IPS DF 6.9 (cell line): ENCODE results near the gene KRTAP10-5.
"Not testable (repeated sequence)": the region's sequence is repeated elsewhere in the genome, so short reads cannot be mapped to it uniquely, and the experiment has no call there.

Experiments
- DNase-seq: peaks from one replicate; pipeline ENCODE4 v3.0.0-alpha.2; 2013; ENCODE audit warnings: low read depth, low spot score
- H3K27ac ChIP-seq: one replicate; pipeline ENCODE4 v1.5.1; 2013; ENCODE audit warnings: low read length, control low read depth
- H3K27me3 ChIP-seq: 2 replicates; pipeline ENCODE4 v1.6.1; 2013; ENCODE audit warnings: mild to moderate bottlenecking, low read length; ENCODE audit not compliant: control insufficient read depth, insufficient read depth
- H3K36me3 ChIP-seq: 2 replicates; pipeline ENCODE4 v1.6.1; 2013; ENCODE audit warnings: low read length; ENCODE audit not compliant: control insufficient read depth, insufficient read depth
- H3K4me1 ChIP-seq: 2 replicates; pipeline ENCODE4 v1.6.1; 2013; ENCODE audit warnings: low read length; ENCODE audit not compliant: control insufficient read depth, insufficient read depth
- H3K4me3 ChIP-seq: 2 replicates; pipeline ENCODE4 v1.5.1; 2013; ENCODE audit warnings: mild to moderate bottlenecking, low read length
- H3K9me3 ChIP-seq: 2 replicates; pipeline ENCODE4 v1.6.1; 2013; ENCODE audit warnings: low read length, inconsistent platforms; ENCODE audit not compliant: control insufficient read depth, insufficient read depth
- WGBS: extraction: QIAGEN DNeasy Blood & Tissue Kit; methylation state at CpG from one replicate; pipeline ENCODE4 v1.1.7; 2013; ENCODE audit warnings: mixed read lengths, missing lambda C conversion rate; ENCODE audit not compliant: insufficient read length, insufficient coverage; 5-methylcytosine and 5-hydroxymethylcytosine counted together

Gene KRTAP10-5

DNA sequence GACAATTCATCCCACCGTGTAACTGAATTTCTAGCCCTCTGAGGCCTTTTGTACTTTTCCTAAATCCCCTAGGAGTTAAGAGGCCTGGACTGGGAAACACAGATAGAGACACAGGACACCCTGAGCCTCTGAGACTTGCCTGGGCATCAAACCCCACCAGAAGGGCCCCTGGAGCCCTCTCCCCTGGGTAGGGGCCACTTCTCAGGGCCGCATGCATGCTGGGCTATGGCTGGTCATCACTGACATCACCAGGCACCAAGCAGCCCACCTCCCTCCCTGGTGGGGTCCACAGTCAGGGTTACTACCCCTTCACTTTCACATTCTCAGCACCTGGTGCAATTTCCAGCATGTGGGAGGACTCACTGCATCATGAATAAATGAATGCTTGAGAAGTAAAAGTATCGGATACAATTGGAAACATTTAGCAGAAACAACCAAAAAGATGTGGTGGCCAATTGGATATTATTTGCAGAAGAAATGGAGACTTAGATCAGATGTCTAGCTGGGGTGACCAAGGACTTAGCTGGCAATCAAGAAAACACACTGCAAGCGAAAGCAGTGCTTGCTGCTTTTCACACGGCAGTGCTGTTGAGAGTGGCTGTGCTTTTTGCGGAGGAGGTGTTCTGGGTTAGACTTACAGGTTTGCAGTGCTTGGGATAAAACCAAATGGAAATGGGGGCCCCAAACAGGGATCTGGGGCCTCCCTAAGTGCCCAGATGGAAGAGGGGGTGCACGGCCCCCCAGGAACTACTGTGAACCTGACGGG lies 19.0 kb upstream of the KRTAP10-5 start:
- no CpG with 5 or more reads among the region's 8 CpGs for WGBS
- Histone ChIP-seq H3K27me3 (no peaks in the 10 kb centered on the region), H3K9me3 (no peaks in the 10 kb centered on the region), H3K36me3 (no peaks in the 10 kb centered on the region), H3K4me1 (no peaks in the 10 kb centered on the region; the same call in 1 of the 2 replicates), H3K27ac (no peak overlapping the region), H3K4me3 (no peak overlapping the region)
- no peak for DNase-seq

- Histone ChIP-seq H3K27ac (no peak overlapping the region), H3K27me3 (no peaks in the 10 kb centered on the region)
- no CpG with 5 or more reads among the region's 11 CpGs for WGBS
Observed at GRCh38 chr21:44598061-44598460, 17.7 kb upstream of the KRTAP10-5 start.

GRCh38 chr21:44596068-44596725 lies 15.8 kb upstream of the KRTAP10-5 start:
- H3K27me3 ChIP-seq, result no peaks in the 10 kb centered on the region
- no peak overlapping the region for H3K27ac ChIP-seq
- no peaks in the 10 kb centered on the region for H3K36me3 ChIP-seq
- no peak for DNase-seq
- no CpG with 5 or more reads among the region's 9 CpGs for WGBS
- H3K4me3 ChIP-seq, result no peak overlapping the region
- peaks cover 7% of the 10 kb centered on the region for H3K4me1 ChIP-seq
- no peaks in the 10 kb centered on the region for H3K9me3 ChIP-seq

More at GRCh38 chr21:44598061-44598460, 17.7 kb upstream of the KRTAP10-5 start:
- Histone ChIP-seq H3K9me3 (no peaks in the 10 kb centered on the region), H3K36me3 (no peaks in the 10 kb centered on the region), H3K4me3 (no peak overlapping the region), H3K4me1 (peaks cover 3% of the 10 kb centered on the region)
- no peak for DNase-seq

GRCh38 chr21:44595524-44595923 lies 15.1 kb upstream of the KRTAP10-5 start:
- no peaks in the 10 kb centered on the region for H3K36me3 ChIP-seq
- WGBS, result no CpG with 5 or more reads among the region's 6 CpGs

GRCh38 chr21:44594406-44594916 lies 14.1 kb upstream of the KRTAP10-5 start:
- no CpG with 5 or more reads among the region's 12 CpGs for WGBS
- Histone ChIP-seq H3K27ac (no peak overlapping the region), H3K4me1 (peaks cover 7% of the 10 kb centered on the region), H3K4me3 (no peak overlapping the region), H3K9me3 (no peaks in the 10 kb centered on the region), H3K36me3 (no peaks in the 10 kb centered on the region), H3K27me3 (no peaks in the 10 kb centered on the region)
- no peak for DNase-seq

More at GRCh38 chr21:44595524-44595923, 15.1 kb upstream of the KRTAP10-5 start:
- H3K9me3 ChIP-seq, result no peaks in the 10 kb centered on the region
- DNase-seq, result no peak
- H3K4me1 ChIP-seq, result peaks cover 7% of the 10 kb centered on the region
- no peak overlapping the region for H3K4me3 ChIP-seq
- H3K27me3 ChIP-seq, result no peaks in the 10 kb centered on the region
- no peak overlapping the region for H3K27ac ChIP-seq

DNA sequence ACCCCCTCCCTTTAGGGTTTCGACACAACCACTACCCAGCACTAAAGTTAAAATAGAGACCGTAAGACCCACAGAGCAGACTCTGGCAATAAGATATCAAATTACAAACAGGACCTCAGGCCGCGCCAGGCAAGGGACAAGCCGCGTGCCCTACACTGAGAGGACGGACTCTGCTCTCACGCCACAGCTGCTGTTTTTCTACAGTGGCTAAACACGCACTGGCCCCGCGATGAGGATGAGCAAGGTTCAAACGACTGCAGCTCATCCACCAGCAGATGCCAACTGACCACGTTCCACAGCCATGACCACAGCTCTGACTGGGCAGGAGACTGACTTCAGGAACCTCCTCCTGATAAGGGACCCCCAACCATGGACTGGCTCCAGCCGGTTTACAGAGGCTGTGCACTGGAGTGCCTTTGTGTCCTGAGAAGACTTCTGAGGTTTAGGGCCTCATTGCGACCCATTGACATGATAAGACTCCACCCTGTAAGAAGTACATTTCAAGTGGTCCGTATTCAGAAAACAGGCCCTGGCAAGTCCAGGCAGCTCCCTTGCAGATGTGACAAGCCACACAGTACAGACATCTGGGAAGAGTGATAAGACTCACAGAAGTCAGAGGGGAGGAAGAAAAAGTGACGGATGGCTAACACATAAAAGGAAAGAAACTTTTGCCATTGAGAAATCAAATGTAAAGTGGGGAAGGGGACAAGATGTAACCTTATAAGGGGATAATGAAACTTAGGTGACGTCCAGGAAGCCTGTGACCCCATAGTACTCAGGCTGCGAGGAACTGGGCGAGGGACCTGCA lies 13.4 kb upstream of the KRTAP10-5 start:
- Histone ChIP-seq H3K4me3 (no peak overlapping the region), H3K27ac (no peak overlapping the region), H3K27me3 (no peaks in the 10 kb centered on the region), H3K9me3 (no peaks in the 10 kb centered on the region), H3K4me1 (peaks cover 7% of the 10 kb centered on the region), H3K36me3 (no peaks in the 10 kb centered on the region)
- DNase-seq, result no peak
- no CpG with 5 or more reads among the region's 20 CpGs for WGBS

GRCh38 chr21:44592446-44593311 lies 12.3 kb upstream of the KRTAP10-5 start, which contains the start of gene KRTAP10-6:
TSS of gene KRTAP10-6 (minus strand) at chr21:44592505. CDS start at chr21:44592484, 21 bp downstream.
- Histone ChIP-seq H3K9me3 (no peaks in the 10 kb centered on the region), H3K4me3 (no peak within 1 kb of the TSS), H3K27ac (no peak within 1 kb of the TSS), H3K27me3 (no peaks in the 10 kb centered on the region), H3K36me3 (no peaks in the 10 kb centered on the region), H3K4me1 (peaks cover 7% of the 10 kb centered on the region)
- no peak for DNase-seq
- WGBS, result no CpG with 5 or more reads among the region's 33 CpGs

- not testable (repeated sequence) for H3K27ac ChIP-seq, H3K27me3 ChIP-seq, H3K36me3 ChIP-seq, H3K9me3 ChIP-seq, DNase-seq, H3K4me3 ChIP-seq, H3K4me1 ChIP-seq
- WGBS, result no CpG with 5 or more reads among the region's 4 CpGs
Observed at GRCh38 chr21:44591801-44592130, 11.4 kb upstream of the KRTAP10-5 start.

DNA sequence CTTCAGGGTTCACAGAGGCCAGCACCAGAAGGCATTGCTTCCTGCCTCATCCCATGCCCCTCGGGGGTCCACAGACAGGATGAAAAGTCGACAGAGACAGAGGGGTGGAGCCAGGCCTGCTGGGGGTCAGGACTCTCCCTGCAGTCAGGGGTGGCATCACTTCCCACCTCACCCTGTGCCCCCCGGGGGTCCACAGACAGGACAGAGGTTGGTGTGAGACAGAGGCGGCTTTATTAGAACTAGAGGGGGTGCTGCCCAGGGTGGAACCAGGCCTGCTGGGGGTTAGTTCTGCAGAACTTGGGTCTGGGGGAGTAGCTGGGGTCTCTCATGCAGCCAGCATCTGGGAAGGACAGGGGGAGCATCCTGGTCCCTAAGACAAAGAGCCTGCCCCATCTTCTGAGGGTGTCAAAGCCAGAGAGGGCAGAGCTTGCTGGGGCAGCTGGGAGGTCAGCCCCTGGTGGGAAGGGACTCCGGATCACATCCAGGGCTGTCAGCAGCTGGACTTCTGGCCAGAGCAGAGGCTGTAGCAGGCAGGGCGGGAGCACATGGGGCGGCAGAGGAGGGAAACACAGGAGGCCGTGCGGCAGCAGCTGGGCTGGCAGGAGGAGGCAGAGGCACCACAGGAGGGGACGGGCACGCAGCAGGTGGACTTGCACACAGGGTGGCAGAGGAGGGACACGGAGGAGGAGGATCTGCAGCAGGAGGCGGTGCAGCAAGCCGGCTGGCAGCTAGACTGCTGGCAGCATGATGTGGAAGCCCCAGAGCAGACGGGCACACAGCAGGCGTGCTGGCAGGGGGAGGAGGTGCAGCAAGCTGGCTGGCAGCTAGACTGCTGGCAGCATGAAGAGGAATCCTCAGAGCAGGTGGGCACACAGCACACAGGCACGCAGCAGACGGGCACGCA lies 10.7 kb upstream of the KRTAP10-5 start:
- not testable (repeated sequence) for H3K4me1 ChIP-seq, DNase-seq, H3K36me3 ChIP-seq, H3K27ac ChIP-seq, H3K27me3 ChIP-seq, H3K9me3 ChIP-seq, H3K4me3 ChIP-seq
- WGBS, result no CpG with 5 or more reads among the region's 19 CpGs
